Measurements from ENCODE around the gene SMIM1. TPM values are rescaled to one million over a fixed set of nuclear protein-coding genes. Genes with fewer than 3 reads are reported as not detected.
"Not testable (repeated sequence)": the region's sequence is repeated elsewhere in the genome, so short reads cannot be mapped to it uniquely, and the experiment has no call there.

Gene SMIM1
- 1 to 10 TPM; 1.5 to 1.8 TPM for total RNA-seq

- H3K9me3 Mint-ChIP-seq: no peaks in the 10 kb centered on the region
- no peak for DNase-seq
- peak within 1 kb of the TSS; percentile 85 for H3K27ac Mint-ChIP-seq
- peaks cover 8% of the 10 kb centered on the region for H3K4me1 Mint-ChIP-seq
- no peaks in the 10 kb centered on the region for H3K36me3 Mint-ChIP-seq
- peak within 1 kb of the TSS; percentile 79 for H3K4me3 Mint-ChIP-seq
- H3K27me3 Mint-ChIP-seq: no peaks in the 10 kb centered on the region
These were observed at the start of gene SMIM1 for GRCh38 chr1:3772715-3773571. Gene SMIM1 (plus strand): TSS chr1:3772749. CDS start chr1:3775374, 2,625 bp downstream.

- Mint-ChIP-seq H3K4me3 (no peak overlapping the region), H3K36me3 (no peaks in the 10 kb centered on the region), H3K27me3 (peaks cover 17% of the 10 kb centered on the region), H3K9me3 (no peaks in the 10 kb centered on the region), H3K4me1 (no peaks in the 10 kb centered on the region), H3K27ac (no peak overlapping the region)
- no peak for DNase-seq
These were observed 49.7 kb upstream of the SMIM1 start for GRCh38 chr1:3722846-3723245.

- not testable (repeated sequence) for H3K4me1 Mint-ChIP-seq, H3K9me3 Mint-ChIP-seq, H3K36me3 Mint-ChIP-seq, H3K27ac Mint-ChIP-seq, H3K4me3 Mint-ChIP-seq
- H3K27me3 Mint-ChIP-seq: peaks cover 17% of the 10 kb centered on the region
- peak; percentile 74 for DNase-seq
These were observed 48.0 kb upstream of the SMIM1 start for GRCh38 chr1:3724416-3725030.

GRCh38 chr1:3725366-3725765 lies 47.2 kb upstream of the SMIM1 start:
- no peak overlapping the region for H3K27ac Mint-ChIP-seq
- DNase-seq: no peak
- peaks cover 17% of the 10 kb centered on the region for H3K27me3 Mint-ChIP-seq
- H3K4me1 Mint-ChIP-seq: no peaks in the 10 kb centered on the region
- no peak overlapping the region for H3K4me3 Mint-ChIP-seq
- no peaks in the 10 kb centered on the region for H3K9me3 Mint-ChIP-seq
- no peaks in the 10 kb centered on the region for H3K36me3 Mint-ChIP-seq

- DNase-seq: peak; percentile 34
- Mint-ChIP-seq H3K4me3 (no peak overlapping the region), H3K36me3 (no peaks in the 10 kb centered on the region), H3K27ac (no peak overlapping the region), H3K9me3 (no peaks in the 10 kb centered on the region), H3K4me1 (no peaks in the 10 kb centered on the region), H3K27me3 (peaks cover 17% of the 10 kb centered on the region)
These were observed 45.3 kb upstream of the SMIM1 start for GRCh38 chr1:3727042-3727824.

- H3K27ac Mint-ChIP-seq: no peak overlapping the region
- no peaks in the 10 kb centered on the region for H3K4me1 Mint-ChIP-seq
- DNase-seq: no peak
- H3K36me3 Mint-ChIP-seq: no peaks in the 10 kb centered on the region
- H3K9me3 Mint-ChIP-seq: no peaks in the 10 kb centered on the region
- no peak overlapping the region for H3K4me3 Mint-ChIP-seq
- peaks cover 17% of the 10 kb centered on the region for H3K27me3 Mint-ChIP-seq
These were observed 44.4 kb upstream of the SMIM1 start for GRCh38 chr1:3727825-3728776.

GRCh38 chr1:3729594-3730542 lies 42.7 kb upstream of the SMIM1 start:
- H3K4me3 Mint-ChIP-seq: no peak overlapping the region
- peaks cover 11% of the 10 kb centered on the region for H3K27me3 Mint-ChIP-seq
- no peak for DNase-seq
- no peaks in the 10 kb centered on the region for H3K4me1 Mint-ChIP-seq
- no peaks in the 10 kb centered on the region for H3K36me3 Mint-ChIP-seq
- H3K9me3 Mint-ChIP-seq: no peaks in the 10 kb centered on the region
- H3K27ac Mint-ChIP-seq: no peak overlapping the region

- no peaks in the 10 kb centered on the region for H3K9me3 Mint-ChIP-seq
- no peaks in the 10 kb centered on the region for H3K4me1 Mint-ChIP-seq
- no peak overlapping the region for H3K27ac Mint-ChIP-seq
- H3K4me3 Mint-ChIP-seq: no peak overlapping the region
- no peaks in the 10 kb centered on the region for H3K36me3 Mint-ChIP-seq
- peaks cover 11% of the 10 kb centered on the region for H3K27me3 Mint-ChIP-seq
- DNase-seq: no peak
These were observed 41.9 kb upstream of the SMIM1 start for GRCh38 chr1:3730543-3731247.

GRCh38 chr1:3731583-3732433 lies 40.7 kb upstream of the SMIM1 start:
- no peaks in the 10 kb centered on the region for H3K36me3 Mint-ChIP-seq
- peaks cover 5% of the 10 kb centered on the region for H3K27me3 Mint-ChIP-seq
- no peaks in the 10 kb centered on the region for H3K4me1 Mint-ChIP-seq
- no peak overlapping the region for H3K27ac Mint-ChIP-seq
- H3K9me3 Mint-ChIP-seq: no peaks in the 10 kb centered on the region
- no peak for DNase-seq
- H3K4me3 Mint-ChIP-seq: no peak overlapping the region

GRCh38 chr1:3732434-3733093 lies 40.0 kb upstream of the SMIM1 start:
- Mint-ChIP-seq H3K27ac (no peak overlapping the region), H3K9me3 (no peaks in the 10 kb centered on the region), H3K36me3 (no peaks in the 10 kb centered on the region), H3K4me3 (no peak overlapping the region), H3K27me3 (no peaks in the 10 kb centered on the region), H3K4me1 (no peaks in the 10 kb centered on the region)
- DNase-seq: no peak

GRCh38 chr1:3733094-3733882 lies 39.3 kb upstream of the SMIM1 start:
- no peaks in the 10 kb centered on the region for H3K4me1 Mint-ChIP-seq
- H3K36me3 Mint-ChIP-seq: peaks cover 1% of the 10 kb centered on the region
- H3K9me3 Mint-ChIP-seq: no peaks in the 10 kb centered on the region
- H3K4me3 Mint-ChIP-seq: no peak overlapping the region
- DNase-seq: no peak
- H3K27ac Mint-ChIP-seq: no peak overlapping the region
- no peaks in the 10 kb centered on the region for H3K27me3 Mint-ChIP-seq
